ENCODE measurements around the gene AMPD3.

AMPD3 gene

GRCh38 chr11:10542776-10543175 is 87.7 kb downstream of the AMPD3 start:
- DNase-seq = no peak

GRCh38 chr11:10543782-10544181 is 88.7 kb downstream of the AMPD3 start:
- no peak for DNase-seq

DNA sequence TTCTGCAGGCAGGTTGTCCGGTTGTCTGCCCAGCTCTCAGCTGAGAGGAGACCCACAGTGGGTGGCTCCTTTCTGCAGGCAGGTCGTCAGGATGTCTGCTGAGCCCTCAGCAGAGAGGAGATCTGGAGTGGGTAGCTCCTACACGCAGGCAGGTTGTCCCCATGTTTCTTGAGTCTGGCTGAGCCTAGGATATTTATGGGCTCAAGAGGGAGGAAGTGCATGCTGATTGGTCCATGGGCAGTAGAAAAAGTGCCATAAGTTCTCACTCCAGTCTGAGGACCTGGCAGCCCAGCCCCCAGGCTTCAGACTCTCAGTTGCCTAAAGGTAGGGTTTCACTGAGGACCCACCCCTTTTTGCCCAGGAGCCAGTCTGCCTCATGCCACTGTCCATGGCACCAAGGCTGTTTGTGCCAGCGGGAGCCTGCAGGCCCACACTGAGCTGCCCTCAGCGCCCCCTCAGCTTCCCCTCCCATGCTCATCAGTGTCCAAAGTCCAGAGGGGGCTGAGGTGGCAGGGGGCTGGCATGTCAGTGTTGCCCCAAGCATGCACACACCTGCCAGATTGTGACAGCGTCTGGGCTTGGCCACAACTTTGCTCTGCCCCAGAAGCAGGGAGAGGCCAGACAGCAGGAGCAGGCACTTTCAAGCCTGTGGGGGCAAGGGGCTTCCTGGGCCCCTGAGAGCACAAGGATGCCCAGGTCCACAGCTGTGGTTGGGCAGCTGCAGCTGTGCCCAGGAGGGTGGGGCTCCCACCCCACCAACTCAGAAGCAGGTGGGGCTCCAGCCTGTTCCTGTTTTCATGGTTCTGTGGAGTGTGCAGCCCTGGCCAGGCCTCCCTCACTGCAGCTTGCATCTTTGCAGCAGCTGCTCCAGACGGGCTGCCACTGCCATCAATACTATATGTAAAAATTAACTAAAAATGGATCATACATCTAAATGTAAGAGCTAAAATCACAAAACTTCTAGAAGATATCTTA is 89.7 kb downstream of the AMPD3 start:
- peak in 1 of 2 donors; percentile 14 for DNase-seq

DNA sequence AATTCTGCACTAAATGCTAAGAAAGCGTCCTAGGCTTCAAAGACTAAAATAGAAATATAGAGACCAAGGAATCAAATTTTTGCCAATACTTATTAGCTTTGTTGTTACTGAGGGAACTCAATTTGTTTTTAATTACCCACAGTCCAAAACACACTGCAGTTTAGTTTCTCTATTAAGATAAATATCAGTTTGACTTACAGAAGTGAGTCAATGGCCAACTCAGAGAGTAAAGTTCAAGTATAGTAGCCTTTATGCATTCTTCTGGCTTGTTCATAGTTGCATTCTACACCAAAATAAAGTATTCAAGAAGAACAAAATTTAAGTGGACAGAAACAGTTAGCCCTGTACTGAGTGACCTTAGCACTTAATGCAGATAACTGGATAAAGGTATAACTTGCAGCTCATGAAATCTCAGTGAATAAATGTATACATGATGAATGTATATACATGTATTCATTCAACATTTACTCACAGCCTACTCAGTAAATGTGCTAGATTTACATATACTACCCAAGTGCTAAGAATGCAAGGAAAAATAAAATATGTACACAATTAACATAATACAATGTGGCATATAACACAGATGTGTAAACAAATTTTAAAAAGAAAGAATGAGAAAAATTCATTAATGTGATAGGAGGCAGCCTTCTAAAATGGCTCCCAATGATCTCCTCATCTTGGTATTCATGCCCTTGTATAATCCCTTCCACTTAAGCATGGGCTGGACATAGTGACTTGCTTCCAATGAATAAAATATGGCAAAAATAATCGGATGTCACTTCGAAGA is 95.6 kb downstream of the AMPD3 start:
- DNase-seq = no peak

DNA sequence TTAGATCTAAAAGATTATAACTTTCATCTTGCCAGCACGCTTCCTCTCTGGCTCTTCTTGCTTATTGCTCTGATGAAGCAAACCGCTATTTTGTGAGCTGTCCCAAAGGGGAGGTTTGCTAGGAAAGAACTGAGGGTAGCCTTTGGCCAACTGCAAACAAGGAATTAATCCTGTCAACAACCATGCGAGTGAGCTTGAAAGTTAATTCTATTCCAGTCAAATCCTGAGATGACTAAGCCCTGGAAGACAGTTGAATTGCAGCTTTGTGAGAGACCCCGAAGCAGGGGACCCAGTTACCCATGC is 96.2 kb downstream of the AMPD3 start:
- no peak for DNase-seq

GRCh38 chr11:10551845-10552352 is 96.8 kb downstream of the AMPD3 start:
- DNase-seq = no peak

GRCh38 chr11:10556590-10556989 is 101.5 kb downstream of the AMPD3 start:
- DNase-seq = no peak

Data from bone marrow (tissue), 2 donors.